Endothelial cell of umbilical vein (primary cell): ENCODE data around the gene C1GALT1C1. TPM values are rescaled to one million over a fixed set of nuclear protein-coding genes. Genes with fewer than 3 reads are reported as not detected.

Source experiments
- BruUV-seq: library from RNA; stranded (reverse); fragments of 400-500 nt; replicated peaks from 2 replicates; lab custom pipeline; 2021; lab: Mats Ljungman, UMichigan
- CTCF ChIA-PET: fragments of 300-600, 350-600 bp; sonication (Branson Sonifier 250); formaldehyde crosslinking; loops from one replicate; lab custom pipeline; 2021; ENCODE audit warnings: antibody characterized with exemption, inconsistent platforms; lab: Charles Lee
- POLR2A ChIA-PET: fragments of 300-600, 350-600 bp; sonication (Branson Sonifier 250); formaldehyde crosslinking; loops from one replicate; lab custom pipeline; 2021; ENCODE audit warnings: antibody characterized with exemption, inconsistent platforms; lab: Charles Lee
- DNase-seq: peaks from one replicate; pipeline ENCODE4 v3.0.0-alpha.2; 2011; ENCODE audit warnings: low read depth, low spot score
- FAIRE-seq: peaks from 2 replicates; lab custom pipeline; 2011; peaks lifted over from hg19 to GRCh38; lab: Jason Lieb, UNC
- H2AFZ ChIP-seq: 2 replicates; pipeline ENCODE4 v1.6.0; 2012; ENCODE audit warnings: low read depth, low read length, control low read depth, inconsistent platforms
- H3K27ac ChIP-seq: 2 replicates; pipeline ENCODE4 v1.5.1; 2011; ENCODE audit warnings: low read depth, mild to moderate bottlenecking, control low read depth, low read length, moderate library complexity; ENCODE audit not compliant: insufficient read depth
- H3K27me3 ChIP-seq, 2 experiments: 2 replicates each; pipeline versions ENCODE4 v1.6.0 to v1.6.1; 2011; ENCODE audit warnings: low read length in 2 of 2, mixed read lengths in 1 of 2; ENCODE audit not compliant: control insufficient read depth in 2 of 2, insufficient read depth in 2 of 2
- H3K36me3 ChIP-seq, 2 experiments: 2 replicates in 1 of 2; 3 replicates in 1 of 2; pipeline ENCODE4 v1.5.1; 2011; ENCODE audit warnings: low read length in 2 of 2, mild to moderate bottlenecking in 1 of 2, moderate library complexity in 1 of 2; ENCODE audit not compliant: control insufficient read depth in 2 of 2, insufficient read depth in 2 of 2; ENCODE audit errors: extremely low read depth in 1 of 2
- H3K4me1 ChIP-seq: 3 replicates; pipeline ENCODE4 v1.5.1; 2011; ENCODE audit warnings: mild to moderate bottlenecking, low read length; ENCODE audit not compliant: control insufficient read depth, insufficient read depth; ENCODE audit errors: extremely low read depth
- H3K4me2 ChIP-seq: 2 replicates; pipeline ENCODE4 v1.6.1; 2011; ENCODE audit warnings: low read length, control low read depth, mixed read lengths; ENCODE audit not compliant: insufficient read depth
- H3K4me3 ChIP-seq, 3 experiments: fragments of 200-600 bp in 1 of 3; sonication (generic), shearing (Covaris generic) in 1 of 3; replicated peaks in 1 of 3; 2 replicates each; pipeline ENCODE4 v1.5.1; 2011 to 2016; ENCODE audit warnings: control low read depth in 3 of 3, low read length in 3 of 3, mild to moderate bottlenecking in 2 of 3, inconsistent platforms in 1 of 3, low read depth in 1 of 3, moderate library complexity in 1 of 3; ENCODE audit not compliant: insufficient read depth in 1 of 3
- H3K79me2 ChIP-seq: 2 replicates; pipeline ENCODE4 v1.6.0; 2012; ENCODE audit warnings: low read length, inconsistent platforms; ENCODE audit not compliant: control insufficient read depth, insufficient read depth
- H3K9ac ChIP-seq: replicated peaks from 2 replicates; pipeline ENCODE3; 2011; ENCODE audit warnings: low read length, control low read depth; ENCODE audit not compliant: insufficient read depth; ENCODE audit errors: extremely low read depth
- H3K9me1 ChIP-seq: replicated peaks from 3 replicates; pipeline ENCODE4 v1.6.0; 2011; ENCODE audit warnings: mild to moderate bottlenecking, low read length; ENCODE audit not compliant: control insufficient read depth, insufficient read depth; ENCODE audit errors: extremely low read depth
- H3K9me3 ChIP-seq: replicated peaks from 2 replicates; pipeline ENCODE4 v1.5.1; 2012; ENCODE audit warnings: low read length, inconsistent platforms; ENCODE audit not compliant: control insufficient read depth, insufficient read depth
- H4K20me1 ChIP-seq: replicated peaks from 2 replicates; pipeline ENCODE3; 2011; ENCODE audit warnings: mild to moderate bottlenecking, low read length; ENCODE audit not compliant: control insufficient read depth, insufficient read depth; ENCODE audit errors: extremely low read depth
- EZH2 ChIP-seq: IDR thresholded peaks from 2 replicates; pipeline ENCODE4 v1.6.1; 2012; ENCODE audit warnings: borderline replicate concordance, low read depth, mild to moderate bottlenecking, moderate library complexity, low read length, inconsistent platforms; ENCODE audit not compliant: severe bottlenecking
- FOS ChIP-seq: IDR thresholded peaks from 2 replicates; pipeline ENCODE4 v1.6.1; 2011; ENCODE audit warnings: mild to moderate bottlenecking, low read length, moderate library complexity, borderline replicate concordance; ENCODE audit not compliant: insufficient read depth
- GATA2 ChIP-seq: IDR thresholded peaks from 2 replicates; pipeline ENCODE4 v1.7.0; 2011; ENCODE audit warnings: low read depth, mild to moderate bottlenecking, moderate library complexity, mixed read lengths, low read length; ENCODE audit not compliant: insufficient read length, insufficient read depth
- JUN ChIP-seq: IDR thresholded peaks from 2 replicates; pipeline ENCODE4 v1.6.1; 2011; ENCODE audit warnings: borderline replicate concordance, low read depth; ENCODE audit not compliant: insufficient read length, insufficient read depth
- MYC ChIP-seq: IDR thresholded peaks from one replicate; pipeline ENCODE4 v1.6.1; 2011; ENCODE audit warnings: mild to moderate bottlenecking, low read depth, low read length
- POLR2A ChIP-seq: IDR thresholded peaks from 2 replicates; pipeline ENCODE4 v1.6.1; 2012; ENCODE audit warnings: low read depth, mild to moderate bottlenecking, control low read depth, low read length
- dilution Hi-C: fragments of 300-500 bp; cut with MboI; formaldehyde crosslinking; loops from one replicate; pipeline ENCODE4 v1.15.0; 2019; ENCODE audit warnings: low sequenced_read_pairs; ENCODE audit not compliant: extremely low pct_ligation_motif_present
- intact Hi-C: fragments of 100-400 bp; cut with micrococcal nuclease; formaldehyde crosslinking; loops from one replicate; pipeline ENCODE4 v1.10.0; 2022
- polyA plus RNA-seq, 4 experiments: library from polyadenylated mRNA; depleted of rRNA in 3 of 4; stranded (reverse) in 3 of 4; unstranded in 1 of 4; fragments of >200 nt; gene quantifications; 2 replicates each; pipeline versions ENCODE4 v1.2.1 to v1.2.3, GENCODE V29; 2011 to 2012; ENCODE audit warnings: missing spikeins in 1 of 4
- total RNA-seq: library from RNA; stranded (reverse); gene quantifications from 2 replicates; pipeline ENCODE4 v1.2.3, GENCODE V29; 2021
- TF ChIP-seq, protein P1 (sequence below): IDR thresholded peaks from 2 replicates; pipeline ENCODE4 v1.6.1; 2011; ENCODE audit not compliant: insufficient read depth, insufficient read length
- TF ChIP-seq, protein P2 (sequence below), 2 donors: IDR thresholded peaks; 1 replicate in 1 of 2; 2 replicates in 1 of 2; pipeline ENCODE4 v1.5.1; 2011; ENCODE audit warnings: low read length in 2 of 2, mild to moderate bottlenecking in 2 of 2, moderate library complexity in 2 of 2, control low read depth in 1 of 2, inconsistent platforms in 1 of 2, low read depth in 1 of 2; ENCODE audit not compliant: insufficient read depth in 1 of 2; ENCODE audit errors: extremely low read depth in 1 of 2

The C1GALT1C1 gene
- total and polyA plus RNA-seq, 2 donors (not counting 3 experiments of a cell fraction or from before 2014, with no cell fraction given) = 28.6 to 32.9 TPM

DNA sequence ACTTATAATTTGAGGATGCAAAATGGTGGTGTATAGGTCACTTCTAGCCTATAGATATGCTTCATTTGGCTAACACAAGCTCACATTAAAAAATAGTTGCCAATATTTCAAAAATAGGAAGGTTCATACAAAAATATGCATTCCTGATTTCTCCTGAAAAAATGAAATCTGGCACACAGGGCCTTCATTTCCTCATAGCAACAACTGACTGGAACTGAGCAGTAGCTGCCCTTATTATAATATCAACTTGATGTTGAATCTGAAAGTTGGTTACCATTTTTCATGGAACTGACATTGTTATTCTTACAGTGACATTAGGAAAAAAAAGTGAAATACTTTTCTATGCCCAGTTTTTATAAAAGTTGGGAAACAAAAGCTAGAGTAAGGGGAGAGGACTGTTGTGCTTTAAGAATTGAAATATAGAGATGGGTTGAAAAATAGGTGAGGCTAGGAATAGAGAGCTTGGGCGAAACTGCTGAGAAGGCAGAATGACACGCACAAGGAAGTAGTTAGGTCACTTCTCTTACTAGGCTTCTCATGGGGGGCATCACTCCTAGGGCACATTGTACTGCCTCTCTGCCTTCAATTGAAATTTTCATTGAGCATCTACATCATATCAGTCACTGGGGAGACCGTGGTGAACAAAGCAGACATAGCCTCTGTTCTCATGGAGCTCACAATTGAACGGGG, 43.1 kb upstream of the C1GALT1C1 start:
- no peaks in the 10 kb centered on the region for H3K36me3 ChIP-seq
- H3K9me1 ChIP-seq = no peaks in the 10 kb centered on the region
- FAIRE-seq (no peak), DNase-seq (no peak)
- no peaks in the 10 kb centered on the region for H3K79me2 ChIP-seq
- intact Hi-C loops (loop anchor here (1.0 to 5.0 kb wide), 5 partner anchors 43 to 112 kb away; partner anchors contain the start of genes C1GALT1C1, CUL4B and MCTS1), dilution Hi-C loops (no loop called here)
- H2AFZ ChIP-seq = no peak overlapping the region
- no peaks in the 10 kb centered on the region for H4K20me1 ChIP-seq
- H3K9ac ChIP-seq = peak overlapping the region; percentile 47
- H3K4me3 ChIP-seq = no peak overlapping the region
- peak overlapping the region; percentile 94 for H3K27ac ChIP-seq
- ChIA-PET POLR2A (interaction anchor here (1.6 kb wide), 1 partner anchor 96 kb away, joined by 4 read pairs; no protein-coding TSS in a partner anchor), CTCF (interaction anchor here (1.2 to 1.6 kb wide), 2 partner anchors 9 to 187 kb away, joined by 3 to 7 read pairs; no protein-coding TSS in a partner anchor)
- no TSS peak for BruUV-seq
- no peaks in the 10 kb centered on the region for H3K9me3 ChIP-seq
- H3K4me1 ChIP-seq = peaks cover 29% of the 10 kb centered on the region
- peak overlapping the region; percentile 24 for H3K4me2 ChIP-seq
- TF ChIP-seq, protein P1, sequence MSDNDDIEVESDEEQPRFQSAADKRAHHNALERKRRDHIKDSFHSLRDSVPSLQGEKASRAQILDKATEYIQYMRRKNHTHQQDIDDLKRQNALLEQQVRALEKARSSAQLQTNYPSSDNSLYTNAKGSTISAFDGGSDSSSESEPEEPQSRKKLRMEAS = no peak
- TF ChIP-seq MYC (no peak), POLR2A (no peak), JUN (no peak), FOS (no peak), GATA2 (no peak)
- H3K27me3 ChIP-seq = no peaks in the 10 kb centered on the region

DNA sequence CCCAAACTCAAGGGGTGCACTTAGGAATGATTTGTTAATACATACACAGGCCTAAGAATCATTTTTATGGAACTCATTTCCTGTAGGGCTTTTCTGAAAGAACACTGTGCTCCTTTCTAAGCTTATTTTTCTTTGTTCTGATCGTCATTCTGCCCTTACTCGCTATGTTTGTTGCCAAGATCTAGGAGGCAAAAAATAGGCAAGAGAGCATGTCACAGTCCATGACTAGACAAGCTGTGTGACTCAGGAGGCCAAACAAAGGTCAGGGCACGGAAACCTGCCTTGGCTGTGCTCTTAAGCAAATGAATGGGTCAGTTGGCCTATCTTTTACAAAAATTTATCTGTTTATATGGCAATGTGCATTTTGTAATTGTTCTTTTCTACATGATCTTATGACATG, 42.5 kb upstream of the C1GALT1C1 start:
- no peaks in the 10 kb centered on the region for H3K27me3 ChIP-seq
- peak; percentile 56 for TF ChIP-seq JUN
- peak; percentile 82 for TF ChIP-seq FOS
- TF ChIP-seq POLR2A = peak; percentile 21
- no peak for TF ChIP-seq EZH2
- TF ChIP-seq, protein P2, sequence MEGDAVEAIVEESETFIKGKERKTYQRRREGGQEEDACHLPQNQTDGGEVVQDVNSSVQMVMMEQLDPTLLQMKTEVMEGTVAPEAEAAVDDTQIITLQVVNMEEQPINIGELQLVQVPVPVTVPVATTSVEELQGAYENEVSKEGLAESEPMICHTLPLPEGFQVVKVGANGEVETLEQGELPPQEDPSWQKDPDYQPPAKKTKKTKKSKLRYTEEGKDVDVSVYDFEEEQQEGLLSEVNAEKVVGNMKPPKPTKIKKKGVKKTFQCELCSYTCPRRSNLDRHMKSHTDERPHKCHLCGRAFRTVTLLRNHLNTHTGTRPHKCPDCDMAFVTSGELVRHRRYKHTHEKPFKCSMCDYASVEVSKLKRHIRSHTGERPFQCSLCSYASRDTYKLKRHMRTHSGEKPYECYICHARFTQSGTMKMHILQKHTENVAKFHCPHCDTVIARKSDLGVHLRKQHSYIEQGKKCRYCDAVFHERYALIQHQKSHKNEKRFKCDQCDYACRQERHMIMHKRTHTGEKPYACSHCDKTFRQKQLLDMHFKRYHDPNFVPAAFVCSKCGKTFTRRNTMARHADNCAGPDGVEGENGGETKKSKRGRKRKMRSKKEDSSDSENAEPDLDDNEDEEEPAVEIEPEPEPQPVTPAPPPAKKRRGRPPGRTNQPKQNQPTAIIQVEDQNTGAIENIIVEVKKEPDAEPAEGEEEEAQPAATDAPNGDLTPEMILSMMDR (IDR thresholded peaks at IDR 0.05; ENCODE audit: extremely low read depth in 1 of 2, insufficient read depth in 1 of 2, low read depth in 1 of 2, low read length in 2 of 2) = no peak
- peak overlapping the region; percentile 79 for H3K9ac ChIP-seq
- H3K9me1 ChIP-seq = no peaks in the 10 kb centered on the region
- H3K9me3 ChIP-seq = no peaks in the 10 kb centered on the region
- dilution Hi-C loops = no loop called here
- H3K27ac ChIP-seq = peak overlapping the region; percentile 94
- FAIRE-seq = peak; percentile 98
- BruUV-seq = no TSS peak
- no peak overlapping the region for H2AFZ ChIP-seq
- H3K36me3 ChIP-seq = no peaks in the 10 kb centered on the region
- ChIA-PET CTCF (interaction anchor here (1.6 kb wide), 1 partner anchor 186 kb away, joined by 7 read pairs; no protein-coding TSS in a partner anchor), POLR2A (interaction anchor here (1.1 to 1.6 kb wide), 2 partner anchors 68 to 97 kb away, joined by 4 read pairs; no protein-coding TSS in a partner anchor)
- DNase-seq = peak; percentile 85
- peaks cover 31% of the 10 kb centered on the region for H3K4me1 ChIP-seq
- intact Hi-C loops = loop anchor here (1.0 to 5.0 kb wide), 5 partner anchors 42 to 112 kb away; partner anchors contain the start of genes C1GALT1C1, CUL4B and MCTS1
- H3K4me2 ChIP-seq = peak overlapping the region; percentile 68
- H3K79me2 ChIP-seq = no peaks in the 10 kb centered on the region
- H4K20me1 ChIP-seq = no peaks in the 10 kb centered on the region
- H3K4me3 ChIP-seq = no peak overlapping the region
